Measurements from ENCODE around the gene IFFO2.

DNA sequence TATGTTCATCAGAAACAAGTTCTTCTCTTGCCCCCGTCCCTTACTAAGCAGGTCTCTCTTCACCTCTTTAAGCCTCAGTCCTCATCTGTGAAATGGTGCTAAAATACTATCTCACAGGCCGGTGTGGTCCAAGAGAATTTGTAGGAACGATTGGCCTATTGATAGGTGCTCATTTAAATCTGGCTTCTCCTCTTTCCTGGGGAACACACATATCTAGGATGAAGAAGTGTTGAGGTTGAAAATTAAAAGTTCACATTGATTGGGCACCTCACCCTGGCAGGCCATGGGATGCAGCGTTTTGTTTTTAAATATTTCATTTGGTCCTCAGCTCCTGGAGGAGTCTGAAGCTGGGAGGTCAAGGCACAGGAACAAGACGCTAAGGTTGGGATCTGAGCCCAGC lies 88.1 kb downstream of the IFFO2 start:
- TF ChIP-seq, protein P1, sequence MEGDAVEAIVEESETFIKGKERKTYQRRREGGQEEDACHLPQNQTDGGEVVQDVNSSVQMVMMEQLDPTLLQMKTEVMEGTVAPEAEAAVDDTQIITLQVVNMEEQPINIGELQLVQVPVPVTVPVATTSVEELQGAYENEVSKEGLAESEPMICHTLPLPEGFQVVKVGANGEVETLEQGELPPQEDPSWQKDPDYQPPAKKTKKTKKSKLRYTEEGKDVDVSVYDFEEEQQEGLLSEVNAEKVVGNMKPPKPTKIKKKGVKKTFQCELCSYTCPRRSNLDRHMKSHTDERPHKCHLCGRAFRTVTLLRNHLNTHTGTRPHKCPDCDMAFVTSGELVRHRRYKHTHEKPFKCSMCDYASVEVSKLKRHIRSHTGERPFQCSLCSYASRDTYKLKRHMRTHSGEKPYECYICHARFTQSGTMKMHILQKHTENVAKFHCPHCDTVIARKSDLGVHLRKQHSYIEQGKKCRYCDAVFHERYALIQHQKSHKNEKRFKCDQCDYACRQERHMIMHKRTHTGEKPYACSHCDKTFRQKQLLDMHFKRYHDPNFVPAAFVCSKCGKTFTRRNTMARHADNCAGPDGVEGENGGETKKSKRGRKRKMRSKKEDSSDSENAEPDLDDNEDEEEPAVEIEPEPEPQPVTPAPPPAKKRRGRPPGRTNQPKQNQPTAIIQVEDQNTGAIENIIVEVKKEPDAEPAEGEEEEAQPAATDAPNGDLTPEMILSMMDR (conservative IDR thresholded peaks at IDR 0.05 in 1 of 2, IDR thresholded peaks at IDR 0.05 in 1 of 2; ENCODE audit: low read depth in 1 of 2, low read length in 2 of 2): no peak
- no peak for TF ChIP-seq EZH2 (IDR thresholded peaks at IDR 0.05; ENCODE audit: low read length, missing control alignments)
